K562 (cell line): ENCODE results near the gene NOPCHAP1. TPM values are rescaled to one million over a fixed set of nuclear protein-coding genes. Genes with fewer than 3 reads are reported as not detected.

Experiments
- HDAC8 ChIP-seq: fragments of 450-650 bp; IDR thresholded peaks from 2 replicates; pipeline ENCODE4 v1.6.1; 2016; ENCODE audit warnings: mild to moderate bottlenecking, missing genetic modification characterization, moderate library complexity, missing compliant biosample characterization
- MBD2 ChIP-seq: sonication (generic); IDR thresholded peaks from 2 replicates; pipeline ENCODE4 v1.6.1; 2016; ENCODE audit warnings: low read depth, borderline replicate concordance
- NR4A1 ChIP-seq, 2 experiments: fragments of 250-450 bp in 1 of 2; fragments of 450-650 bp in 1 of 2; sonication (Bioruptor Pico) in 1 of 2; IDR thresholded peaks; 2 replicates each; pipeline versions ENCODE4 v1.4.0 to v1.6.1; 2016 to 2020; ENCODE audit warnings: mild to moderate bottlenecking in 2 of 2, missing compliant biosample characterization in 1 of 2, missing genetic modification characterization in 1 of 2, moderate library complexity in 1 of 2
- POLR2AphosphoS5 ChIP-seq: IDR thresholded peaks from 2 replicates; pipeline ENCODE4 v1.6.1; 2011; ENCODE audit warnings: mild to moderate bottlenecking, low read depth, low read length, moderate library complexity; ENCODE audit not compliant: control insufficient read depth, insufficient read depth
- RAD51 ChIP-seq: fragments of 450-650 bp; IDR thresholded peaks from 2 replicates; pipeline ENCODE4 v1.7.1; 2016; ENCODE audit warnings: low read depth, mild to moderate bottlenecking, borderline replicate concordance
- RBM39 ChIP-seq: fragments of 200-400 bp; formaldehyde crosslinking; optimal IDR thresholded peaks from 2 replicates; pipeline ENCODE3; 2018; ENCODE audit warnings: low read depth, low read length
- SIRT6 ChIP-seq: IDR thresholded peaks from one replicate; pipeline ENCODE4 v1.6.1; 2012; ENCODE audit warnings: low read depth, mild to moderate bottlenecking, control low read depth, inconsistent platforms, low read length, moderate library complexity
- SMARCA5 ChIP-seq: fragments of 450-650 bp; IDR thresholded peaks from 2 replicates; pipeline ENCODE4 v1.6.1; 2016
- TSC22D4 ChIP-seq: fragments of 450-650 bp; IDR thresholded peaks from 2 replicates; pipeline ENCODE4 v1.6.1; 2016; ENCODE audit warnings: missing genetic modification characterization, missing biosample characterization, control low read depth
- ZBTB17 ChIP-seq: fragments of 450-650 bp; formaldehyde crosslinking; IDR thresholded peaks from 2 replicates; pipeline ENCODE4 v1.4.0; 2020; ENCODE audit warnings: mild to moderate bottlenecking
- ZNF133 ChIP-seq: fragments of 250-450 bp; sonication (Bioruptor Pico); IDR thresholded peaks from 2 replicates; pipeline ENCODE4 v1.4.0; 2020; ENCODE audit warnings: mild to moderate bottlenecking
- ZNF354B ChIP-seq: fragments of 250-450 bp; sonication (Bioruptor Pico); IDR thresholded peaks from 2 replicates; pipeline ENCODE4 v1.4.0; 2020
- ZNF41 ChIP-seq: fragments of 250-450 bp; sonication (Bioruptor Pico); conservative IDR thresholded peaks from 2 replicates; pipeline ENCODE4 v1.4.0; 2020; ENCODE audit warnings: mild to moderate bottlenecking
- polyA plus RNA-seq, 8 experiments: library from polyadenylated mRNA; depleted of rRNA in 4 of 8; stranded (reverse) in 5 of 8; unstranded in 3 of 8; fragments of >200 nt; fragmentation: Nextera tagmentation in 2 of 8; fragmentation: Illumina TruSeq in 1 of 8; extraction: Ambion mirVana in 2 of 8; extraction: Trizol in 1 of 8; gene quantifications; 2 replicates each; pipeline versions ENCODE4 v1.2.1 to v1.2.3, GENCODE V29; 2011 to 2014; ENCODE audit warnings: inconsistent platforms in 1 of 8, missing spikeins in 1 of 8
- total RNA-seq, 7 experiments: library from RNA; depleted of rRNA in 6 of 7; stranded (reverse); fragments of >200 nt in 6 of 7; fragmentation: Illumina TruSeq in 2 of 7; extraction: Trizol in 2 of 7; gene quantifications; 2 replicates each; pipeline versions ENCODE4 v1.2.1 to v1.2.3, GENCODE V29; 2011 to 2021; ENCODE audit warnings: low replicate concordance in 1 of 7
- TF ChIP-seq, protein P1 (sequence below): sonication (generic); formaldehyde crosslinking; IDR thresholded peaks from 2 replicates; pipeline ENCODE4 v1.8.0; 2022; ENCODE audit warnings: mild to moderate bottlenecking, missing genetic modification reagents, borderline replicate concordance
- TF ChIP-seq, protein P2 (sequence below): fragments of 150-350 bp; IDR thresholded peaks from 2 replicates; pipeline ENCODE4 v1.6.1; 2014; ENCODE audit warnings: low read depth, mild to moderate bottlenecking, low read length, borderline replicate concordance
- TF ChIP-seq, protein P3 (sequence below): IDR thresholded peaks from 2 replicates; pipeline ENCODE4 v1.6.1; 2016; ENCODE audit warnings: missing genetic modification characterization, missing compliant biosample characterization
- TF ChIP-seq, protein P4 (sequence below): fragments of 450-650 bp; IDR thresholded peaks from 2 replicates; pipeline ENCODE4 v1.6.1; 2016; ENCODE audit warnings: mild to moderate bottlenecking

NOPCHAP1 gene
- total and polyA plus RNA-seq, 9 of the 15 experiments (the other 6 are each of a cell fraction or from before 2014, with no cell fraction given) = 19.4 to 108 (median 33.4) TPM

DNA sequence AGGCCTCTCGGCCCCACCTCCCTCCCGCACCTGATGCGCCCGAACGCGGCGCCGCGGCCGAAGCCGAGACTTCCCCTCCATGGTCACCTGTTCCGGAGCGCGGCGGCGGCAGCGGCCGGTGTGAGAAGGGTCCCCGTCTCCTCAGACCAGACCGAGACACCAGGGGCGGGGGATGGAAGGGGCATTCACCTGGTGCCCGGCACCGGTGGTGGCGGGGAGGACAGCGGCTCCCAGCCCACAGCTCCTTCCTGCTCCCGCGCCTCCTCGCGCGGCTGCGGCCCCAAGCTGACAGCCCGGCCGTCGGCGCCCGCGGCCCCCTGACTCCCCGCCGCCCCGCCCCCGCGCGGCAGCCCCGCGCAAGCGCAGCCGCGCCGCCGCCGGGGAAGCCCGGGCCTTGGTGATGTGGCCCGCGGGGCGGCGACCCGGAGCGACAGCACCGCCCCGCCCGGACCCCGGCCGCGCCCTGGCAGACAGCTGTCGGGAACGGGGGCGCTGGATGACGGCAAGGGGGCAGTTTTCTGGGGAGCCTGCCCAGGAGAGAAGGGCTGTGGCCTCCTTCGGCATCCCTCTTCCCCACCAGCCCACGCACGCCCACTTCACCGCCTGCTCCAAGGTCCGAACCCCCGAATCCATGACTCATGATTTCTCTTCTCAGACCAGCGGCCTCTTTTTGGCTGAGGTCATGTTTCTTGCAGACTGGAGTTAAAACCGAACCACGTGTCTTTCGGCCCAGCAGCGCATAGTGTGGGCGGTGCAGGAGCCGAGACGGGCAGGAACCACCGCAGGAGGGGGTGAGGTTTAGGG is 27.9 kb upstream of the NOPCHAP1 start, which contains the start of gene SLC41A2 (continued):
- TF ChIP-seq, protein P1, sequence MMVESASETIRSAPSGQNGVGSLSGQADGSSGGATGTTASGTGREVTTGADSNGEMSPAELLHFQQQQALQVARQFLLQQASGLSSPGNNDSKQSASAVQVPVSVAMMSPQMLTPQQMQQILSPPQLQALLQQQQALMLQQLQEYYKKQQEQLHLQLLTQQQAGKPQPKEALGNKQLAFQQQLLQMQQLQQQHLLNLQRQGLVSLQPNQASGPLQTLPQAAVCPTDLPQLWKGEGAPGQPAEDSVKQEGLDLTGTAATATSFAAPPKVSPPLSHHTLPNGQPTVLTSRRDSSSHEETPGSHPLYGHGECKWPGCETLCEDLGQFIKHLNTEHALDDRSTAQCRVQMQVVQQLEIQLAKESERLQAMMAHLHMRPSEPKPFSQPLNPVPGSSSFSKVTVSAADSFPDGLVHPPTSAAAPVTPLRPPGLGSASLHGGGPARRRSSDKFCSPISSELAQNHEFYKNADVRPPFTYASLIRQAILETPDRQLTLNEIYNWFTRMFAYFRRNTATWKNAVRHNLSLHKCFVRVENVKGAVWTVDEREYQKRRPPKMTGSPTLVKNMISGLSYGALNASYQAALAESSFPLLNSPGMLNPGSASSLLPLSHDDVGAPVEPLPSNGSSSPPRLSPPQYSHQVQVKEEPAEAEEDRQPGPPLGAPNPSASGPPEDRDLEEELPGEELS (CRISPR knock-in tag) = no peak
- TF ChIP-seq HDAC8 (tag) = 0 out of 2 replicates have a peak, but pooled peaks have one; percentile 24
- no peak for TF ChIP-seq NR4A1 (CRISPR knock-in tag; IDR thresholded peaks at IDR 0.05)
- no peak for TF ChIP-seq NR4A1 (tag; IDR thresholded peaks at IDR 0.05)
- TF ChIP-seq ZNF354B (CRISPR knock-in tag) = no peak
- no peak for TF ChIP-seq ZNF41 (CRISPR knock-in tag)
- peak; percentile 70 for TF ChIP-seq RAD51
- TF ChIP-seq, protein P2, sequence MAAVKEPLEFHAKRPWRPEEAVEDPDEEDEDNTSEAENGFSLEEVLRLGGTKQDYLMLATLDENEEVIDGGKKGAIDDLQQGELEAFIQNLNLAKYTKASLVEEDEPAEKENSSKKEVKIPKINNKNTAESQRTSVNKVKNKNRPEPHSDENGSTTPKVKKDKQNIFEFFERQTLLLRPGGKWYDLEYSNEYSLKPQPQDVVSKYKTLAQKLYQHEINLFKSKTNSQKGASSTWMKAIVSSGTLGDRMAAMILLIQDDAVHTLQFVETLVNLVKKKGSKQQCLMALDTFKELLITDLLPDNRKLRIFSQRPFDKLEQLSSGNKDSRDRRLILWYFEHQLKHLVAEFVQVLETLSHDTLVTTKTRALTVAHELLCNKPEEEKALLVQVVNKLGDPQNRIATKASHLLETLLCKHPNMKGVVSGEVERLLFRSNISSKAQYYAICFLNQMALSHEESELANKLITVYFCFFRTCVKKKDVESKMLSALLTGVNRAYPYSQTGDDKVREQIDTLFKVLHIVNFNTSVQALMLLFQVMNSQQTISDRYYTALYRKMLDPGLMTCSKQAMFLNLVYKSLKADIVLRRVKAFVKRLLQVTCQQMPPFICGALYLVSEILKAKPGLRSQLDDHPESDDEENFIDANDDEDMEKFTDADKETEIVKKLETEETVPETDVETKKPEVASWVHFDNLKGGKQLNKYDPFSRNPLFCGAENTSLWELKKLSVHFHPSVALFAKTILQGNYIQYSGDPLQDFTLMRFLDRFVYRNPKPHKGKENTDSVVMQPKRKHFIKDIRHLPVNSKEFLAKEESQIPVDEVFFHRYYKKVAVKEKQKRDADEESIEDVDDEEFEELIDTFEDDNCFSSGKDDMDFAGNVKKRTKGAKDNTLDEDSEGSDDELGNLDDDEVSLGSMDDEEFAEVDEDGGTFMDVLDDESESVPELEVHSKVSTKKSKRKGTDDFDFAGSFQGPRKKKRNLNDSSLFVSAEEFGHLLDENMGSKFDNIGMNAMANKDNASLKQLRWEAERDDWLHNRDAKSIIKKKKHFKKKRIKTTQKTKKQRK = no peak
- no peak for TF ChIP-seq MBD2
- TF ChIP-seq, protein P3, sequence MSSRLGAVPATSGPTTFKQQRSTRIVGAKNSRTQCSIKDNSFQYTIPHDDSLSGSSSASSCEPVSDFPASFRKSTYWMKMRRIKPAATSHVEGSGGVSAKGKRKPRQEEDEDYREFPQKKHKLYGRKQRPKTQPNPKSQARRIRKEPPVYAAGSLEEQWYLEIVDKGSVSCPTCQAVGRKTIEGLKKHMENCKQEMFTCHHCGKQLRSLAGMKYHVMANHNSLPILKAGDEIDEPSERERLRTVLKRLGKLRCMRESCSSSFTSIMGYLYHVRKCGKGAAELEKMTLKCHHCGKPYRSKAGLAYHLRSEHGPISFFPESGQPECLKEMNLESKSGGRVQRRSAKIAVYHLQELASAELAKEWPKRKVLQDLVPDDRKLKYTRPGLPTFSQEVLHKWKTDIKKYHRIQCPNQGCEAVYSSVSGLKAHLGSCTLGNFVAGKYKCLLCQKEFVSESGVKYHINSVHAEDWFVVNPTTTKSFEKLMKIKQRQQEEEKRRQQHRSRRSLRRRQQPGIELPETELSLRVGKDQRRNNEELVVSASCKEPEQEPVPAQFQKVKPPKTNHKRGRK (tag) = no peak
- no peak for TF ChIP-seq SMARCA5
- no peak for TF ChIP-seq SIRT6
- TF ChIP-seq, protein P4, sequence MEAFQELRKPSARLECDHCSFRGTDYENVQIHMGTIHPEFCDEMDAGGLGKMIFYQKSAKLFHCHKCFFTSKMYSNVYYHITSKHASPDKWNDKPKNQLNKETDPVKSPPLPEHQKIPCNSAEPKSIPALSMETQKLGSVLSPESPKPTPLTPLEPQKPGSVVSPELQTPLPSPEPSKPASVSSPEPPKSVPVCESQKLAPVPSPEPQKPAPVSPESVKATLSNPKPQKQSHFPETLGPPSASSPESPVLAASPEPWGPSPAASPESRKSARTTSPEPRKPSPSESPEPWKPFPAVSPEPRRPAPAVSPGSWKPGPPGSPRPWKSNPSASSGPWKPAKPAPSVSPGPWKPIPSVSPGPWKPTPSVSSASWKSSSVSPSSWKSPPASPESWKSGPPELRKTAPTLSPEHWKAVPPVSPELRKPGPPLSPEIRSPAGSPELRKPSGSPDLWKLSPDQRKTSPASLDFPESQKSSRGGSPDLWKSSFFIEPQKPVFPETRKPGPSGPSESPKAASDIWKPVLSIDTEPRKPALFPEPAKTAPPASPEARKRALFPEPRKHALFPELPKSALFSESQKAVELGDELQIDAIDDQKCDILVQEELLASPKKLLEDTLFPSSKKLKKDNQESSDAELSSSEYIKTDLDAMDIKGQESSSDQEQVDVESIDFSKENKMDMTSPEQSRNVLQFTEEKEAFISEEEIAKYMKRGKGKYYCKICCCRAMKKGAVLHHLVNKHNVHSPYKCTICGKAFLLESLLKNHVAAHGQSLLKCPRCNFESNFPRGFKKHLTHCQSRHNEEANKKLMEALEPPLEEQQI = no peak
- no peak for TF ChIP-seq TSC22D4
- no peak for TF ChIP-seq ZBTB17 (CRISPR knock-in tag)
- no peak for TF ChIP-seq ZNF133 (CRISPR knock-in tag)
- TF ChIP-seq RBM39 = no peak
- no peak for TF ChIP-seq POLR2AphosphoS5
